H1 (cell line): ENCODE data around the gene SCPEP1. TPM values are rescaled to one million over a fixed set of nuclear protein-coding genes. Genes with fewer than 3 reads are reported as not detected.

Experiments used
- CTCF ChIA-PET: fragments of 300-600 bp; sonication (Branson Sonifier 250); formaldehyde crosslinking; loops from one replicate; lab custom pipeline; 2021; ENCODE audit not compliant: partially characterized antibody; lab: Charles Lee
- POLR2A ChIA-PET: fragments of 300-600 bp; sonication (Branson Sonifier 250); formaldehyde crosslinking; loops from one replicate; lab custom pipeline; 2021; ENCODE audit warnings: inconsistent platforms; ENCODE audit not compliant: partially characterized antibody; lab: Charles Lee
- DNase-seq, 2 experiments: peaks; one replicate each; pipeline versions ENCODE4 v3.0.0 to v3.0.0-alpha.2; 2010 to 2022; ENCODE audit warnings: low spot score in 2 of 2, low read depth in 1 of 2, mixed read lengths in 1 of 2
- FAIRE-seq: peaks from 2 replicates; lab custom pipeline; 2011; peaks lifted over from hg19 to GRCh38; lab: Jason Lieb, UNC
- H2AFZ ChIP-seq: 2 replicates; pipeline ENCODE4 v1.8.1; 2012; ENCODE audit warnings: low read length, inconsistent platforms
- H2AK5ac ChIP-seq: 2 replicates; pipeline ENCODE4 v1.6.1; 2013; ENCODE audit warnings: low read depth, low read length
- H2BK120ac ChIP-seq: replicated peaks from 2 replicates; pipeline ENCODE3; 2013; ENCODE audit warnings: low read depth, low read length, inconsistent platforms
- H2BK12ac ChIP-seq: 2 replicates; pipeline ENCODE4 v1.6.1; 2013; ENCODE audit warnings: low read depth, low read length
- H2BK15ac ChIP-seq: 2 replicates; pipeline ENCODE4 v1.6.1; 2013; ENCODE audit warnings: low read length
- H2BK20ac ChIP-seq: 2 replicates; pipeline ENCODE4 v1.6.1; 2013; ENCODE audit warnings: low read length
- H2BK5ac ChIP-seq: 2 replicates; pipeline ENCODE4 v1.6.1; 2013; ENCODE audit warnings: low read depth, low read length
- H3K14ac ChIP-seq: 2 replicates; pipeline ENCODE4 v1.6.1; 2013; ENCODE audit warnings: inconsistent platforms; ENCODE audit not compliant: insufficient read length
- H3K18ac ChIP-seq: 2 replicates; pipeline ENCODE4 v1.6.1; 2013; ENCODE audit warnings: low read length; ENCODE audit errors: extremely low read depth
- H3K23ac ChIP-seq: 2 replicates; pipeline ENCODE4 v1.6.1; 2013; ENCODE audit warnings: inconsistent platforms; ENCODE audit not compliant: insufficient read length
- H3K23me2 ChIP-seq: 2 replicates; pipeline ENCODE4 v1.6.1; 2013; ENCODE audit warnings: low read depth, low read length
- H3K27ac ChIP-seq: 2 replicates; pipeline ENCODE4 v1.6.1; 2011; ENCODE audit warnings: low read depth, low read length, inconsistent platforms
- H3K27me3 ChIP-seq, 4 experiments: replicated peaks in 1 of 4; 1 replicate in 1 of 4; 2 replicates in 3 of 4; pipeline versions ENCODE4 v1.6.1 to v1.8.1; 2011 to 2013; ENCODE audit warnings: low read length in 3 of 4, mild to moderate bottlenecking in 3 of 4, inconsistent platforms in 2 of 4, mixed read lengths in 2 of 4, moderate library complexity in 1 of 4; ENCODE audit not compliant: control insufficient read depth in 3 of 4, insufficient read depth in 3 of 4; ENCODE audit errors: extremely low read depth in 1 of 4
- H3K36me3 ChIP-seq, 4 experiments: 2 replicates each; pipeline versions ENCODE4 v1.6.1 to v1.8.1; 2011 to 2013; ENCODE audit warnings: mild to moderate bottlenecking in 4 of 4, low read length in 3 of 4, moderate library complexity in 2 of 4, control low read depth in 1 of 4, inconsistent platforms in 1 of 4; ENCODE audit not compliant: insufficient read depth in 4 of 4, control insufficient read depth in 2 of 4
- H3K4ac ChIP-seq: replicated peaks from 2 replicates; pipeline ENCODE3; 2013; ENCODE audit warnings: low read length, low read depth, mixed read lengths, inconsistent platforms; ENCODE audit not compliant: insufficient read length
- H3K4me1 ChIP-seq, 4 experiments: replicated peaks in 1 of 4; 1 replicate in 1 of 4; 2 replicates in 3 of 4; pipeline versions ENCODE4 v1.6.1 to v1.8.1; 2011 to 2013; ENCODE audit warnings: low read length in 3 of 4, inconsistent platforms in 2 of 4, mixed read lengths in 1 of 4; ENCODE audit not compliant: insufficient read depth in 4 of 4, control insufficient read depth in 3 of 4
- H3K4me2 ChIP-seq, 2 experiments: 2 replicates each; pipeline versions ENCODE4 v1.6.1 to v1.8.1; 2011 to 2013; ENCODE audit warnings: low read depth in 2 of 2, low read length in 2 of 2, control low read depth in 1 of 2, inconsistent platforms in 1 of 2, mild to moderate bottlenecking in 1 of 2; ENCODE audit not compliant: insufficient read depth in 1 of 2
- H3K4me3 ChIP-seq, 4 experiments: fragments of 200-600, 300-600 bp in 1 of 4; sonication (generic), shearing (Covaris generic), sonication (Bioruptor Twin) in 1 of 4; 2 replicates each; pipeline versions ENCODE4 v1.5.1 to v1.8.1; 2011 to 2016; ENCODE audit warnings: low read length in 4 of 4, low read depth in 3 of 4, control low read depth in 2 of 4, inconsistent platforms in 2 of 4, mild to moderate bottlenecking in 2 of 4, mixed read lengths in 1 of 4, moderate library complexity in 1 of 4; ENCODE audit not compliant: insufficient read depth in 2 of 4; ENCODE audit errors: extremely low read depth in 1 of 4
- H3K56ac ChIP-seq: replicated peaks from 2 replicates; pipeline ENCODE3; 2013; ENCODE audit warnings: low read depth, mild to moderate bottlenecking, mixed read lengths, low read length, inconsistent platforms; ENCODE audit not compliant: insufficient read length
- H3K79me1 ChIP-seq: 2 replicates; pipeline ENCODE4 v1.6.1; 2013; ENCODE audit warnings: low read depth, low read length, control low read depth
- H3K79me2 ChIP-seq, 2 experiments: 2 replicates each; pipeline versions ENCODE4 v1.6.1 to v1.8.1; 2012 to 2013; ENCODE audit warnings: low read length in 2 of 2, mild to moderate bottlenecking in 2 of 2, inconsistent platforms in 1 of 2; ENCODE audit not compliant: insufficient read depth in 2 of 2, control insufficient read depth in 1 of 2
- H3K9ac ChIP-seq, 4 experiments: replicated peaks in 1 of 4; 1 replicate in 1 of 4; 2 replicates in 3 of 4; pipeline versions ENCODE4 v1.6.1 to v1.8.1; 2011 to 2013; ENCODE audit warnings: low read depth in 3 of 4, low read length in 3 of 4, control low read depth in 2 of 4, mild to moderate bottlenecking in 2 of 4, moderate library complexity in 2 of 4, inconsistent platforms in 1 of 4; ENCODE audit errors: extremely low read depth in 1 of 4
- H3K9me3 ChIP-seq, 2 experiments: 2 replicates each; pipeline versions ENCODE4 v1.6.1 to v1.8.1; 2012 to 2013; ENCODE audit warnings: mild to moderate bottlenecking in 2 of 2, moderate library complexity in 2 of 2, control low read depth in 1 of 2, inconsistent platforms in 1 of 2, low read depth in 1 of 2, low read length in 1 of 2, mixed read lengths in 1 of 2; ENCODE audit not compliant: insufficient read depth in 2 of 2
- H4K20me1 ChIP-seq, 2 experiments: replicated peaks in 1 of 2; 2 replicates each; pipeline versions ENCODE3 to v1.8.1; 2011 to 2013; ENCODE audit warnings: inconsistent platforms in 2 of 2, low read length in 2 of 2, mild to moderate bottlenecking in 1 of 2; ENCODE audit not compliant: insufficient read depth in 2 of 2, control insufficient read depth in 1 of 2
- H4K5ac ChIP-seq: 2 replicates; pipeline ENCODE4 v1.6.1; 2013; ENCODE audit warnings: low read length, low read depth, mixed read lengths, inconsistent platforms; ENCODE audit not compliant: insufficient read length
- H4K8ac ChIP-seq: 2 replicates; pipeline ENCODE4 v1.8.0; 2013; ENCODE audit warnings: mild to moderate bottlenecking, moderate library complexity, low read length, inconsistent platforms; ENCODE audit not compliant: insufficient read depth; ENCODE audit errors: extremely low read depth
- H4K91ac ChIP-seq: replicated peaks from 2 replicates; pipeline ENCODE3; 2013; ENCODE audit warnings: low read length, mixed read lengths, inconsistent platforms; ENCODE audit not compliant: insufficient read length
- BACH1 ChIP-seq: IDR thresholded peaks from 2 replicates; pipeline ENCODE4 v1.6.1; 2012; ENCODE audit warnings: low read length, improper control_type of control experiment
- EZH2 ChIP-seq: fragments of 200-600 bp; sonication (generic); IDR thresholded peaks from 2 replicates; pipeline ENCODE4 v1.7.1; 2012; ENCODE audit warnings: low read depth, mild to moderate bottlenecking, moderate library complexity, low read length, inconsistent platforms; ENCODE audit not compliant: severe bottlenecking
- GABPA ChIP-seq: IDR thresholded peaks from 2 replicates; pipeline ENCODE4 v1.6.1; 2011; ENCODE audit warnings: mild to moderate bottlenecking, low read length, moderate library complexity, borderline replicate concordance; ENCODE audit not compliant: insufficient read depth
- KDM4A ChIP-seq: IDR thresholded peaks from one replicate; pipeline ENCODE4 v1.7.1; 2012; ENCODE audit warnings: low read depth, mild to moderate bottlenecking, moderate library complexity, low read length, inconsistent platforms; ENCODE audit not compliant: severe bottlenecking
- RFX5 ChIP-seq: IDR thresholded peaks from 2 replicates; pipeline ENCODE4 v1.6.1; 2011; ENCODE audit warnings: low read depth, low read length, improper control_type of control experiment, borderline replicate concordance
- SP2 ChIP-seq: IDR thresholded peaks from 2 replicates; pipeline ENCODE4 v1.6.1; 2012; ENCODE audit warnings: mild to moderate bottlenecking, low read length, inconsistent platforms
- WGBS, 2 experiments: shearing (Covaris generic) in 1 of 2; methylation state at CpG; one replicate each; pipeline versions ENCODE4 v1.1.6 to v1.1.7; 2013 to 2015; ENCODE audit warnings: low lambda C conversion rate in 2 of 2, mixed read lengths in 2 of 2, inconsistent platforms in 1 of 2, low coverage in 1 of 2, missing lambda C conversion rate in 1 of 2; ENCODE audit not compliant: insufficient replicate concordance in 2 of 2, insufficient coverage in 1 of 2, insufficient read length in 1 of 2; ENCODE audit errors: extremely low coverage in 1 of 2, missing lambda C conversion rate in 1 of 2; 5-methylcytosine and 5-hydroxymethylcytosine counted together
- polyA plus RNA-seq, 7 experiments: library from polyadenylated mRNA; depleted of rRNA in 3 of 7; stranded (reverse) in 5 of 7; unstranded in 2 of 7; fragments of >200 nt in 5 of 7; fragments of 200-250 nt in 2 of 7; gene quantifications; 1 replicate in 5 of 7; 2 replicates in 1 of 7; 4 replicates in 1 of 7; pipeline versions ENCODE4 v1.2.1 to v1.2.3, GENCODE V29; 2011 to 2013; ENCODE audit warnings: missing spikeins in 2 of 7, mixed read lengths in 2 of 7
- total RNA-seq: library from RNA; stranded (reverse); fragmentation: NEBNext Ultra II Directional; extraction: Animal tissue kit (Norgen Biotek cat#: 25700); gene quantifications from 2 replicates; pipeline ENCODE4 v1.2.1, GENCODE V29; 2021

Gene SCPEP1
- total and polyA plus RNA-seq, 2 of the 8 experiments (the other 6 are each of a cell fraction or from before 2014, with no cell fraction given) = 30.7 to 52.6 TPM

- FAIRE-seq (no peak), DNase-seq (no peak)
- Histone ChIP-seq H2BK15ac (no peak overlapping the region), H3K9me3 (peaks cover 7 to 22% of the 10 kb centered on the region in 2 experiments; a peak in 3 of 4 replicates), H2BK20ac (no peak overlapping the region), H2BK5ac (no peak overlapping the region), H4K91ac (no peak overlapping the region), H3K27me3 (no peaks in the 10 kb centered on the region), H3K4me1 (no peaks in the 10 kb centered on the region), H3K4ac (no peak overlapping the region), H4K20me1 (no peaks in the 10 kb centered on the region), H2AK5ac (no peak overlapping the region), H3K36me3 (peaks cover 0 to 37% (median 23%) of the 10 kb centered on the region in 4 experiments; a peak in 6 of 8 replicates), H2BK12ac (no peak overlapping the region), H3K9ac (no peak overlapping the region), H3K18ac (no peak overlapping the region), H3K4me2 (no peak overlapping the region), H3K23ac (no peak overlapping the region), H3K23me2 (no peaks in the 10 kb centered on the region), H3K14ac (no peak overlapping the region), H3K4me3 (no peak overlapping the region), H3K79me1 (no peaks in the 10 kb centered on the region), H4K5ac (no peak overlapping the region), H4K8ac (no peak overlapping the region), H3K79me2 (no peaks in the 10 kb centered on the region), H3K56ac (no peak overlapping the region), H2BK120ac (no peak overlapping the region), H2AFZ (no peak overlapping the region), H3K27ac (no peak overlapping the region)
- ChIA-PET POLR2A (no interaction called here), CTCF (no interaction called here)
- TF ChIP-seq RFX5 (no peak), EZH2 (no peak), GABPA (no peak), SP2 (no peak), BACH1 (no peak), KDM4A (no peak)
- 92% methylated on average over 3 of the region's 3 CpGs; no CpG with 5 or more reads in 1 of the 2 experiments for WGBS, 2 experiments
Observed at GRCh38 chr17:56935461-56935860, 42.5 kb upstream of the SCPEP1 start.
